ENCODE results near the gene CYP11A1.
A peak's percentile ranks its signal among the peaks of the same experiment; 100 is the strongest.

CYP11A1 gene

DNA sequence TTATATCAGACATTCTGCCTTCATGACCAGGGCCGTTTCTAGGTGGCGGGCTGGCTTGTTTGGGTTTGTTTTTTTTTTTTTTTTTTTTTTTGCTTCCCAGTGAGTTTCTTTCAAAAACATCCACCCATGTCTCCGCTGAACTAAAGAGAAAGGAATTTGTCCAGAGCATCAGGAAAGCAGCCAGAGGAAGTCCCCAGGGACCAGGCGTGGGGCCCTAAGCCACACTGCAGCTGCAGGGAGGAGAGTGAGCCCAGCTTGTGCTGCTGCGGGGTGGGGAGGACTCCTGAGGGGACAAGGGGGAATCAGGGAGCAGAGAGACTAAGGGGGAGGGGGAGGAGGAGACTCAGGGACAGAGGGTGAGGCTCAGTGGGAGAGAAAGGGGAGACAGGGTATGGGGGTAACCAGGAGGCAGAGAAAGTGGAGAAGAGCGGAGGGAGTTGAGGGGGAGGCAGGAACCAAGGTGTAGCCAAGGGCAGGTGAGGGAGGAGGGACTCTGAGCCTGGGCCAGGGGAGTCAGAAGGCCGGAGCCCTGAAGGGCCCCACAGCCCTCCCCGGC lies 49.5 kb downstream of the CYP11A1 start:
- intact Hi-C loops (cut with DNase I): no loop called here
- DNase-seq: peak in 2 of 42 donors; percentile 7 to 45

- intact Hi-C loops (cut with DNase I): no loop called here
- DNase-seq: no peak
Measured at GRCh38 chr15:74316141-74316540, 51.3 kb downstream of the CYP11A1 start.

DNA sequence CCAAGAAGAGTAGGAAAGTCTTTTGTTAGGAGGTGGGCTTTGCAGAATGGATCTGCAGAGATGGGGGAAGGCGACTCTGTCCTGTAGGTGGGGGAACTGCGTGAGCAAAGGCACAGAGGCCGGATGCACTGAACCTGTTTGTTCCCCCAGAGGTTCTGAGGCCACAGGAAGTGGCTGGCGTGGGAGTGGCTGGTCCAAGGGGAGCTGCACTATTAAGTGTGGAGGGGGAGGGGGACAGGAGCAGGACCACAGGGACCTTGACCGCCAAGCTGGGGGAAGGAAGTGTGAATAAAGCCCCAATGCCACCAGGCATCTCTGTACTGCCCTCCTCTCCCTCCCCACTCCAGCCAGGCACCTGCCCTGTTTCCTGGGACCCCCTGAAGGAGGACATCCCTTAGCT lies 51.8 kb downstream of the CYP11A1 start:
- no peak for DNase-seq
- intact Hi-C loops (cut with DNase I): no loop called here

DNA sequence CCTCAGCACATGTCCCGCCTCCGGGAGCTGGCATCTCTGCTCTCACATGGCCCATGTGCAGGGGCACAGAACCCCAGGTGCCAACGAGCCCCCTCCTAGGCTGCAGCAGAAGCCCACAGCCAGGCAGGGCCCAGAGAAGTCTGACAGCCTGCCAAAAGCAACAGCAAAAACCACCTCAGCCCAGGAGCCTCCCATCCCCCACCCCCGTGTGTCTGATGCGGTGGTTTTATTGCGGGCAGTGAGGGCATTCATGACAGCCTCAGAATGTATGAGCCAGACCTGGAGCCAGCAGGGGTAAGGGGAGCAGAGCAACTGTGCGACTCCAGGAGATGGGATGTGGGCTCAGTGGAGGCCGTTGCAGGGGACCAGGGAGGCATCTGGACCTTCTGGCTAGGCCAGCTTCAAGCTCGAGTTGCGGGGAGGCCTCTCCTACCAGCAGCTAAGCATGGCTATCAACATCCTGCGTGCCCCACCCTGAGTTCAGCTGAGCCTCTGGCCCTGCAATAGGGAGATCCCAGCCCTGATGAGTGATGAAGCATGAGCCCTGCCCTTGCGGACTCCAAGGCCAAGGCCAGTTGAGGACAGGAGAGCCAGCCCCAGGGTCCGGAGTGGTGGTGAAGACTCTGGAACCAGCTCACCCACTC lies 52.5 kb downstream of the CYP11A1 start:
- DNase-seq: no peak

GRCh38 chr15:74313889-74314288 lies 53.6 kb downstream of the CYP11A1 start:
- intact Hi-C loops (cut with DNase I): no loop called here

More for the DNA sequence above, 52.5 kb downstream of the CYP11A1 start:
- intact Hi-C loops (cut with DNase I): no loop called here

DNA sequence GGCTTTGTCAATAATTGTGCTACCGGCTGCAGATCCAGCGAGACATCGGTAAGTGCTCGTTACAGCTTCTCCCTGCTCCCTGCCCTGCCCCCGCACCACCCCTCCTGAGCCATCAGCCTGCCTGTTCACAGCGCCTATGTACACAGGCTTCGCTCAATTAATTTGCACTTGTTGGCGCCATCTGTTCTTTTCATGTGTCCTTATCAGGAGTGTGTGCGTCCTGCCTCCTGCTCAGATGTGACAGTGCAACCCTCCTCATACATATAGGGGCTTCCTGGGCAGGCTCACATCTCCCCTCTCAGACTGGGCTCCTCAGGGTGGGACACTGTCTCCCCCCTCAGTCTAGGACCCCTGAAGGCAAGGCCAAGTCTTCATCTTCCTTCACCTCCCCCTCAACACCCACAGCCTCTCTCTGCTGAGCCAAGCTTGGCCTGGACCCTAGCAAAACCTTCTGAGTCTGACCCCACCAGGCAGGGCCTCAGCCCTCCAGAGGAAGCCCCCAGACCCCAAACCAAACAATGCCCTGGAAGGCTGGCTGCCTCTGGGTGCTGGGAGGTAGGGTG lies 54.9 kb downstream of the CYP11A1 start:
- DNase-seq: peak in 21 of 42 donors; percentile 10 to 68 (median 31)
- intact Hi-C loops (cut with DNase I): no loop called here

More at GRCh38 chr15:74313889-74314288, 53.6 kb downstream of the CYP11A1 start:
- no peak for DNase-seq

- intact Hi-C loops (cut with DNase I): no loop called here
- no peak for DNase-seq
Measured at GRCh38 chr15:74311734-74312444, 55.6 kb downstream of the CYP11A1 start.

GRCh38 chr15:74307827-74308811 lies 59.3 kb downstream of the CYP11A1 start:
- intact Hi-C loops (cut with DNase I): loop anchor here (5.0 to 10.0 kb wide), 2 partner anchors 181 to 333 kb away; no protein-coding TSS in a partner anchor
- peak; percentile 27 to 84 (median 64) for DNase-seq

DNA sequence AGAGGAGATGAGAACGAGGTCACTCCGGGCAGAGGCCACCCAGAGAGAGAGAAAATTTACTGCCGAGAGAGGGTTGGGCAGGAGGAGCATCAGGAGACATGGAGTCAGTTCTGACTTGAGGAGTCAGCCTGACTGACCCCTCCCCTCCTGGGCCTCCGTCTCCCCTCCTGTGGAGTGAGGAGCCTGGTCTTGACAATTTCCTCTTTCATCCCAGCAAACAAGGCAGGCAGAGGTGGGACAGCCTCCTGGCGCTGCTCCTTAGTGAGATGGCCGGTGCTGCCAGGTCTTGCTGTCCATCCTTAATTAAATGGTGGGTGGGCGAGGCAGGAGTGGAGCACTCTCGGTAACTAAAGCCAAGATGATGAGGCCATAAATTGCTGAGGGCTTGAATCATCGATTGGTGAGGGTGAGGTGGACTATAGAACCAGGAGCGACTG lies 60.6 kb downstream of the CYP11A1 start:
- intact Hi-C loops (cut with DNase I): loop anchor here (5.0 to 10.0 kb wide), 2 partner anchors 179 to 332 kb away; no protein-coding TSS in a partner anchor
- DNase-seq: no peak

- no peak for DNase-seq
- intact Hi-C loops (cut with DNase I): loop anchor here (5.0 to 10.0 kb wide), 2 partner anchors 178 to 331 kb away; no protein-coding TSS in a partner anchor
Measured at GRCh38 chr15:74305687-74306086, 61.8 kb downstream of the CYP11A1 start.

- DNase-seq: no peak
- intact Hi-C loops (cut with DNase I): loop anchor here (10.0 kb wide), 1 partner anchor 330 kb away; no protein-coding TSS in a partner anchor
Measured at GRCh38 chr15:74304431-74304830, 63.0 kb downstream of the CYP11A1 start.

GRCh38 chr15:74303741-74304309 lies 63.6 kb downstream of the CYP11A1 start:
- no peak for DNase-seq
- intact Hi-C loops (cut with DNase I): loop anchor here (10.0 kb wide), 1 partner anchor 329 kb away; no protein-coding TSS in a partner anchor

GRCh38 chr15:74302821-74303359 lies 64.6 kb downstream of the CYP11A1 start:
- DNase-seq: peak; percentile 22 to 84 (median 69)
- intact Hi-C loops (cut with DNase I): loop anchor here (10.0 kb wide), 1 partner anchor 328 kb away; no protein-coding TSS in a partner anchor

DNA sequence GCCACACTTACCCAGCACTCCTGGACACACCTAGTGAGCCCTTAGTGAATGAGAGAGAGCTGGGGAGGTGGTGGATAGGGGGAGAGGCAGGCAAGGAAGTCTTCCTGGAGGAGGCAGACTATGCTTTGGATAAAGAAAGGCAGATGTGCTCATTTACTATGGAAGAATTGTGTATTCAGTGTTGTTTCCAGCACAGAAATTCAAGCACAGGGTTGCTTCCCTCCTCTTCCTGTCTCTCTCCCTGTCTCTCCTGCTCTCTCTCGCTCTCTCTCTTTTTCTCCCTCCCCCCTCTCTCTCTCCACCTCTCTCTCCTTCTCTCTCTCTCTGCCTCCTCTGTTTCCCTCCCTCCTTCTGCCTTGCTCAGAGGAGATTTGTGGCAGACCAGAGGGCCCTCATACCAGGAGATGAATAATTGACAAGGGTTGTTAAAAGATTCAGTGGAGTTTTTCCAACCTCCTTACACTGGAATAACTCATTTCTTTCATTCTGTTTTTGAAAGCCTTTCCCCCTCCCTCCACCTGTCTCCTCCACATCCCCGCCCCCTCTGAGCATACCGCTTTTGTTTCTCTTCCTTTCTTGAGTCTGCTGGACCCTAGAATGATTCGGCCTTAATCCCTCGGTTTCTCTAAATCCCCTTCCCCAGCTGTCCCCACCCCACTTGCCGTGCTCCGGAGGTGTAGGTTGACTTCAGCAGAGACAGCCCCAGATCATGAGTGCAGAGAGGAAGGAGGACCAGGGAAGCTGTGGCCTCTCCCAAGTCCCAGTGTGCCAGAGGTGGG lies 65.7 kb downstream of the CYP11A1 start:
- no peak for DNase-seq
- intact Hi-C loops (cut with DNase I): loop anchor here (10.0 kb wide), 1 partner anchor 327 kb away; no protein-coding TSS in a partner anchor

DNA sequence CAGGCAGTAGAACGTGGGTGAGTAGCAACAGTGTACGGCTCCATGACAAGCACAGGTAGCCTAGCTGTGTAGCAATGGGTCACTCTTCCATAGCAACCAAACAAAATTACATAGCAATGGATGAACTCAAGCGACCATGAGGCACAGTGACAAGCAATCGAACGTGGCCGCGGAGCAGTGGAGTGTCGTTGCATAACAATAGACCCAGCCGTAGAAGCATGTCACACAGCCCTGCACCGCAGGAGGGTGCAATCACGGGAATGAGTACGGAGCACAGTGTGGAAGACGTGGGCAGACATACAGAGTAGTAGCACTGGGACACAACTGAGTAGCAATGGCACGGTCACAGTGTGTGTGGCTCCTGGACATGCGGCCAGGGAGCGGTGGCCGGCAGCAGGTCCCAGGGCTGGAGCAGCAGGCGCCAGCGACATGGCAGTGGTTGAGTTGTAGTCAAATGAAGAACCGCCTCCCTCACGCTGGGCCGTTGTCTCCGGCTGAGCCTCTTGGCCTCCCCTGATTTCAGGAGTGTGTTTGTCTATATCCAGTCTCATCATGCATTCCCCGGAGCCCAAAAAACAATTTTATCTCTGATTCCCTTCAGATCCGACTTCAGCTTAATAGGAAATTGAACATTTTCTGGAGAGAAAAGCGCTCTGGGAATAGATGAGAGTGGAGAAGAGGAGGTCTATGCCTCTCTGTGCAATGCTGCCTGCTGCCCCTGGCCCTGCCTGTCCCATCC lies 67.2 kb downstream of the CYP11A1 start:
- peak in 2 of 42 donors; percentile 7 to 49 for DNase-seq
- intact Hi-C loops (cut with DNase I): loop anchor here (10.0 kb wide), 1 partner anchor 325 kb away; no protein-coding TSS in a partner anchor

- DNase-seq: no peak
- intact Hi-C loops (cut with DNase I): no loop called here
Measured at GRCh38 chr15:74297887-74298286, 69.6 kb downstream of the CYP11A1 start.

Measured in head of caudate nucleus (tissue), 42 donors.